GM18867 (cell line): ENCODE measurements around the gene NEU3.
"Not testable (repeated sequence)": the region's sequence is repeated elsewhere in the genome, so short reads cannot be mapped to it uniquely, and the experiment has no call there.

ENCODE experiments used
- ATAC-seq: cut with Tn5 transposase; IDR thresholded peaks from one replicate; pipeline ENCODE4 v1.9.1; 2021; ENCODE audit warnings: mild to moderate bottlenecking, moderate library complexity; ENCODE audit not compliant: unreplicated experiment

The NEU3 gene, protein sequence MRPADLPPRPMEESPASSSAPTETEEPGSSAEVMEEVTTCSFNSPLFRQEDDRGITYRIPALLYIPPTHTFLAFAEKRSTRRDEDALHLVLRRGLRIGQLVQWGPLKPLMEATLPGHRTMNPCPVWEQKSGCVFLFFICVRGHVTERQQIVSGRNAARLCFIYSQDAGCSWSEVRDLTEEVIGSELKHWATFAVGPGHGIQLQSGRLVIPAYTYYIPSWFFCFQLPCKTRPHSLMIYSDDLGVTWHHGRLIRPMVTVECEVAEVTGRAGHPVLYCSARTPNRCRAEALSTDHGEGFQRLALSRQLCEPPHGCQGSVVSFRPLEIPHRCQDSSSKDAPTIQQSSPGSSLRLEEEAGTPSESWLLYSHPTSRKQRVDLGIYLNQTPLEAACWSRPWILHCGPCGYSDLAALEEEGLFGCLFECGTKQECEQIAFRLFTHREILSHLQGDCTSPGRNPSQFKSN

DNA sequence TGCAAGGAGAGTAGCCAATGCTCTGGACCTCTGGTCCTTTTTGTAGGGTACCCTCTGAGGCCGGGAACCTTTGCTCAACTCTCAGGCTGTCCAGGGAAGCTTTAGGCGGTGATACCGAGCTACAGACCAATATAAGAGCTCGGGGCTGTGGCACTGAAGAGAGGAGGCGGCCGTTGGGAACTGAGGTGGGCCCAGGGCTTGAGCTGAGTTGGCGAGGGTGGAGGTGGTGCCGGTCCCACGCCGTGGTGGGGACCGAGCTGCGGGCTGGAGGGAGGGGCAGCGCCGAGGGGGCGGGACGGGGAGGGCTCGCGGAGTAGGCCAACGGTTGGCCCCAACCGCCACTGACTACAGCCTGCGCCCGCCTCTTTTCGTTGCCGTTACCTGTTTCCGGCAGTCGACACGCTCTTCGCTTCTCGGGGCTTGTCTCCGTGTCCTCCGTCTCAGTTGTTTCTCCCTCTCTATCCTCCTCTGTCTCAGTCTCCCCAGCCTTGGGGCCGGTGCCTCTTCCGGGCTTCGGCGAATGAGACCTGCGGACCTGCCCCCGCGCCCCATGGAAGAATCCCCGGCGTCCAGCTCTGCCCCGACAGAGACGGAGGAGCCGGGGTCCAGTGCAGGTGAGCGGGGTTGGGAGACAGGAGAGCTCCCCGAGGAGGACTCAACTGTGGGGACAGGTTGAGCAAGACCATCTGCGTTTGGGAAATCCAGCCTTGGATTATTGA is at the start of gene NEU3:
Gene NEU3, plus strand, starts transcription at position 393 of the 719 bp plus-strand sequence. Its CDS starts 128 bp downstream, at position 521.
- peak; percentile 88 for ATAC-seq

DNA sequence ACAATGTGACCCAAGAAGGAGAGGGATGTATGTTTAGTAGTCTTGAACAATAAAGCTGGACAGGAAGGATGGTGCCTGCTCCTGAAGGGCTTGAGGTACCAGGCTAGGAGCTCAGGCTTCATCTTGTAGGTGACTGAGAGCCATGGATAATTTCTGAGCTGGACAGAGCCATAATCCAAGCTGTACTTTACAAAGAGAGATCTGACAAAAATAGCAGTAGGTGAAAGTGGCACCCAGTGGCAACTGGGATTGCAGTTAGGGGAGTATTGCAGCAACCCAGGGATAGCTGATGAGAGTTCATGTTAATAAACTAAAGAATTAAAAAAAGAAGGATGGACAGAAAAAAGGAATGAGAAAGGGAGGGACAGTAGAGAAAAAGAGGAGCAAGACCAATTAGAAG is 47.2 kb upstream of the NEU3 start:
- no peak for ATAC-seq

DNA sequence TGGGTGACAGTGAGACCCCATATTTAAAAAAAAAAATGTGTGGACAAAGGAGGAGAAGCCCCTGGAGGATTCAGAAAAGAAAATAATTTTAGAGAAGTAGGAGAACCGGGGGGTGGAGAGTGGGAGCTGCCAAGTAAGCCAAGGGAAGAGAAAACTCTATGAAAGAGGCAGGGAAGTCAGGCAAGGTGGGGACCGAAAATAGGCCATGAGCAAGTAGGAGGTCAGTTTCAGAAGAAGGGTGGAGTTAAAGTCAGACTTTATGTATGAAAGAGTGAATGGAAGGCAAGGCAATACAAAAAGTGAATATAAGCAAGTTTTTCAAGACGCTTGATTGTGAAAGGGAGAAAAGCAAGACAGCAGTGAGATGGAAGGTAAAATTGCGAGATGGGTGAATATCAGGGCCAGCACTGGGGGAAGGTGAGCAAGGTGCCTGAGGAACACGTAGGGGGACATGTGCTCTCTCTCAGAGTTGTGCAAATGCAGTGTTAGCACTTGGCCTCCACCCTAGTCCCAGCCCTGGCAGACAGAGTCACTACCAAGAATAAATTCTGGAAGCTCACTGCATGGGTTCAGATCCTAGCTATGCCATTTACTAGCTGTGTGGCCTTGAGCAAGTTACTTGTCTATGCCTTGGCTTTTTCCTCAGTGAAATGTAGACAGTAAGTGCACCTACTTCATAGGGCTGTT is 46.5 kb upstream of the NEU3 start:
- ATAC-seq, result no peak

DNA sequence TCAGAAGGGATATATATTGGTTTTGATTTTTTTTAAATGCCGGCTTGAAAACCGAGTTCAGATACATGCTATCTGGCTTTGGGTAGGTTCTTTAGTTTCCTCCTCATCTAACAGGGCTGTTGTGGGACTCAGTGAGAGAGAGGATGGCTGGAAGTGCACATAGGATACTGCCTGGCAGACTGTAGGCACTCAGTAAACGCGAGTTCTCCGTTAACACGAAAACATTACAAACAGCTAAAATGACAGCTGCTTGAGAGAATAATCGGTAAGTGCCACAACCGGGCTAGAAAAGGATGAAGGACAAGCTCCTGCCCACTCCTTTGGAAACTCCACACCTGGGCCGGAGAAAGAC is 40.2 kb upstream of the NEU3 start:
- peak; percentile 12 for ATAC-seq

DNA sequence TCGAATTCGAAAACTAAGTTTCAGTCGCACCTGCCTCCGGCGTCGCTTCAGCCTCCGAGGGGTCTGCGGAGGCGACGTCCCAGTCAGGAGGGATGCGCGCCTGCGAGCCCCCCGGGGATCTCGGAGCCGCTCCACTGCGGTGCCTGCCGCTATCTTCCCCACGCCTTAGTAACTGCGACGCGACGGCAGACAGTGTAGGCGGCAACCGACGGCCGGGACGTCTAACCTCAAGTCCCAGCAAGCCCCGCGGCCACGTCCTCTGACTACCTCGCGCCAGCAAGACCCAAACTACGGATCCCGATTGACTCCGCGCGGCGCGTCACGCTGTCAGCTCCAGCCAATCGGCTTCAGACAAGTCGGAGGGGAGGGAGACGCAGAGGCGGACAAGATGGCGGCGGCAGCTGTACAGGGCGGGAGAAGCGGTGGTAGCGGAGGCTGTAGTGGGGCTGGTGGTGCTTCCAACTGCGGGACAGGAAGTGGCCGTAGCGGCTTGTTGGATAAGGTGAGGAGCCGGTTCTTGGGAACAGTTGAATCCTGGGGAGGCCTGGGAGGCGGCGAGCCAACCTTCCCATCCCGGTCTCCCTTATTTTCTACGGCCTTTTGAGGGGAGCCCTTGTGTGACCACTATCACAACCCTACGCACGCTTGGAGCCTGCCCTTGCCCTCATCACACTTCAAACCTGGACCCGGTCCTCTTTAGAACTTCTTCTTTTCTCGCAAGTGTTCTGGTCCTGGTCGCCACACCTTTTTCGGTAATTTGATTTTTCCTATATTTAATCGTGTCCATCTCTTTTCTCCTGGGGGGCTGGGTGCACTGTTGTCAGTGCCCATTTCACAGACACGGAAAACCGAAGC is 39.6 kb upstream of the NEU3 start, which contains the start of the genes SPCS2 and XRRA1:
Gene SPCS2, plus strand, starts transcription at position 369 of the 855 bp plus-strand sequence. Its CDS starts 20 bp downstream, at position 389.
Gene XRRA1, minus strand, starts transcription at position 194 of the 855 bp plus-strand sequence. CDS start 8,213 bp downstream, outside the sequence.
- peak; percentile 86 for ATAC-seq

DNA sequence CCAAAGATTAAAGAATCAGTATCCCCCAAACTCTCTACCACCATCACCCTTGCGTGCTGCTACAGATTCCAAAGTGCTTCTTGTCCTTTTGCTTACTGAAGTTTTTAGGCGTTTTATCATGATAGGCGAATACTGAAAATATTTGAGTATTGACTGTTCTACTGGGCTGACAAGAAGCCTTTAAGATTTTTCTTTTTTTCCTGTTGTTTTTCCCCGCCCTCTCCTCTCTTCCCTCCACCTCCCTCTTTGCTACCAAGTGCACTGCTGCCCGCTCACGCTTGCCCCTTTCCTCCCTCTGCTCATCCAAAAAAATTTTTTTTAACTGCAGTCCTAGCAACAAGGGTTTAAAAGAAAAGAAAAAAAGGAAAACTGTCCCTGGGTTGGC is 39.0 kb upstream of the NEU3 start:
- ATAC-seq, result no peak

DNA sequence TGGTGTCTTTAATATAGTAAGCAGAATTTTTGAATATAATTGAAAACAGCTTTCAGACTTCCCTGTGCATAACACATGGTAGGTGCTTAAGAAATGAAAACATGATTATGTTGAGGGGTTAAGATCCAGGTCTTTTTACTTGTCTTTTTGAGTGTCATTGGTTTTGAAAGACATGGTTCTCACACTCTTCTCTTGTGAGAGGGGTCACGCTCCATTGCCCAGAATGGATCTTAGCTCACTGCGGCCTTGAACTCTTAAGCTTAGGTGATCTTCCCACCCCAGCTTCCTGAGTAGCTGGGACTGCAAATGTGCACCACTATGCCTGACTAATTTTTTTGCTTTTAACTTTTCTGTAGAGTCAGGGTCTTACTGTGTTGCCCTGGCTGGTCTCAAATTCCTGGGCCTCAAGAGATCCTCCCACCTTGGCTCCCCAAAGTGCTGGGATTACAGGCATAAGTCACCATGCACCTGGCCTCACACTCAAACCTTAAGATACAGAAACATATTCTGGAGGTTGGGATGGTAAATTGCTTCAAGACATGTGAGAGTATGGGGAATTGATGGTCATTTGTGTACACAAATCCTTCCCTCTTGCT is 38.3 kb upstream of the NEU3 start:
- no peak for ATAC-seq

DNA sequence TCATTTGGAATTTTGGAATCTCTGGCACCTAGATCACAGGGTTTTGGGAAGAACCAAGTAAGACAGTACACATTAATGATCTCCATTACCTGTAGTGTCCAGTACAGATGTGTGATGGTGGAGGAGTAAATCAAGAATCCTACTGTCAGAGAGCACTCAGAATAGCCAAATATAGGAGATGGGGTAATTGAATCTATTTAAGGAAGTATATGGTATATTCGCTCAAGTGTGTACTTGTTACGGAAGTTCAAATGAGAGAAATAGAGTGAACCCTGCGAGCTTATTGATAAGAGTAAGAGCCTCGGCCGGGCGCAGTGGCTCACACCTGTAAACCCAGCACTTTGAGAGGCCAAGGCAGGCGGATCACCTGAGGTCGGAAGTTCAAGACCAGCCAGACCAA is 37.5 kb upstream of the NEU3 start:
- no peak for ATAC-seq

DNA sequence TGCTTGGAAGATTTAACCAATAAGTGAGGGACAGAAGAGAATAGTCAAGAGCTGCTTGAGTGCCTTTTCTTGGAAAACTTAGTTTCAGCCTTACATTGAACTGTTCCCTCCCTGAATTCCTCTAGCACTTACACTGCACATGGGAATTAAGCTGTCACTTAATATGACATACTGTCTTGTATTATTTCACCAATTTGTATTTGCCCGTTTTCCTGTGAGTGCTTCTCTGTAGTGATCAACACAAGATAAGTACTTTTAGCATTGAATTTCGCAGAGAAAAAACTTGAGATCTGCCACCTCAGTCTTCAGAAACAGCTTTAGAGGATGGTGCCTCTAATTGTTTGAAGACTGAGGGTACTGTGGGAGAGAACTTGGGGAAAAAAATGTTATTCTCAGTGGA is 36.0 kb upstream of the NEU3 start:
- no peak for ATAC-seq

DNA sequence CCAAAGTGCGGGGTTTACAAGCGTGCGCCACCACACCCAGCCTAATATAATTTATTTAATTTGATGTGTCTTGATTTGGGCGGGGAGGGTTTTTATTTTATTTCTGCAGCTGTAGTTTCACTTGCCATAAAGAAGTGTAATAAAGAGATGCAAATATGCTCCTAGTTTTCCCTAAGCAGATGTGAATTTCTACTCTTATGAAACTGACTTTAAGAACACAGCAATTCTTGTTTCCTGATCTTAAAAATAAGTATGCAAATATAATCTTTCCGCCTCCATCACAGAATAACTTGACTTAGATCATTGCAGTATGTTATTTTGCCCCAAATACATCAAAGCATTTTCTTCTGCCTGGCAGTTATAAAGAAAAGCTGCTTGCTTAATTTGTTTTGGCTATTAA is 35.3 kb upstream of the NEU3 start:
- ATAC-seq, result no peak

DNA sequence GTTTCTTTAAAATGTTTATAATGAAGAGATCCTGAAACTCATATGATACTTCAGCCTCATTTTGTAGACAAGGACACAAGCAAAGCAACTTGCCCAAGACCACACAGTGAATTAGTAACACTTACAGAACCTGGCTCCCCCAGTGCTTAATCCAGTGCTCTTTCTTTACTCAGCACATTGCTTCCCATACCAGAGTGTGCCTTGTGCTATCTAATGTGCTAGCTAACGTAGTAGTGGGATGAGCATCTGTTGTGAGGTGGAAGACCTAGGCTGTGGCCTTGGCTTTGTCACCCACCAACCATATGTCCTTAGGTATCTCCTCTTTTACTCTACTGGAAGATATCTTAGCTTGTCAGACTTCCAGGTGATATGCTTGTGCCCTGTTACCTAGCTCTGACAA is 34.5 kb upstream of the NEU3 start:
- ATAC-seq, result no peak

DNA sequence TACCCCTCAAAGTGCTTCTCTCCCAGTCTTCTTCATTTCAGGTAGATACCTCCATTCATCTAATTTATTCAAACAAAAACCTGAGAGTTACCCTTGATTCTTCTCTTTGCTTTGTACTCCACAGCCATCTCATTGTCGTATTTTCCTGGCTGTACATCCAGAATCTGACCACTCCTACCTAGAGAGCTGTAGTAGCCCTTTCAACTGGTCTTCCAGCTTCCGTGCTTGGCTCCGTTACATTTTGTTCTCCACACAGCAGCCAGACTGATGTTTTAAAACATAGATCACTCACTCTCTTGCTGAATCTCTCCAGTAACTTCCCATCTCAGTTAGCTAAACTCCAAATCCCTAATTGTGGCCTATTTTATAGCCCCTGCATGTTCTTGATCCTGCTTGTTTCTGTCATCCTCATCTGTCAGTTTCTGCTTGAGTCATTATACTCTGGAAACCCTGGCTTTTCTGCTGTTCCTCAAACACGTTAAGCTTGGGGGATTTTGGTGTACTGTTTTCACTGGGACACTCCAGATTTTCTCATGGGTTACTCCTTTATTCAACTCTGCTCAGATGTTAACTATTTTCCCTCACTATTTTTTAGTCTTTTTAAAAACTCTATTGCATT is 32.2 kb upstream of the NEU3 start:
- no peak for ATAC-seq

DNA sequence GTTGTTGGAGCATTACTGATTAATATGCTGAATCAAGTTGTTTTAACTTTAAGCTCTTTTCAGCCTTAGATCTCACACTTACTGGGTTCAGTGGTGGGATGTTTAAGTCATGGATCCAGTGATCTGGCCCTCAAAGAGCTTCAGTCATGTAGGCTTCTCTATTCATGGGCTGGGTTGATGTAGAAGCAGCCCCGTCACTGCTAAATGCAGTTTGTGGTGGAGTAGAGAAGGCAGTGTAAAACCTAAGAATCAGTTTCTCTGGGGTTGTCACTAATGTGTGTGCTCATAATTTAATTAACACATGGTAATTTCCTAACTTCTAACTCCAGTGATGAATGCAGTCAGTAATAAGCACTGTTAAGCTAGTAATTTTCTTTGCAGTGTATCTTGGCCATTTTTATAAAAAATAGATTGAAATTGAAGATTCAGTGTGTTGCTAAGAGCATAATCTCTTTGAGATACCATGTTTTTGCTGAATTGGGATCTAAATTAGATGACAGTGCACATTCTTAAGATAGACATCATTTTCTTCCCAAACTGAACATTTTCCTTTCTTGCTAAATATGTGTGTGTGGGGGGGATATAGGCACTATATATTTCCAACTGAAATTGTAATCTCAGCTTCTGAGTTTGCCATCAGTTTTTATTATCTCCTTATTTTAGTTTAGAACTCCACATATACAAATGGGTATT is 30.6 kb upstream of the NEU3 start:
- ATAC-seq, result no peak

DNA sequence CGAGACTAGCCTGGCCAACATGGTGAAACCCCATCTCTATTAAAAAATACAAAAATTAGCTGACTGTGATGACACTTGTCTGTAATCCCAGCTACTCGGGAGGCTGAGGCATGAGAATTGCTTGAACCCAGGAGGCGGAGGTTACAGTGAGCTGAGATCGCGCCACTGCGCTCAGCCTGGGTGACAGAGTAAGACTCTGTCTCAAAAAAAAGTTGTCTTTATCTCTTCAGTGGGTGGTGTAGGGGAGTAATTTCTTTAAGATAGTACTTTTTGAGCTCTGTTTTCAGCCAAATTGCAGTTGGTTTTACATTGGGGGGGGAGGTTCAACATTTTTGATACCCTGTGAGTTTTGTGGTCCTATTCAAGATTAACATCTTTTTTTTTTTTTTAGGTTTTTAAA is 28.6 kb upstream of the NEU3 start:
- not testable (repeated sequence) for ATAC-seq

DNA sequence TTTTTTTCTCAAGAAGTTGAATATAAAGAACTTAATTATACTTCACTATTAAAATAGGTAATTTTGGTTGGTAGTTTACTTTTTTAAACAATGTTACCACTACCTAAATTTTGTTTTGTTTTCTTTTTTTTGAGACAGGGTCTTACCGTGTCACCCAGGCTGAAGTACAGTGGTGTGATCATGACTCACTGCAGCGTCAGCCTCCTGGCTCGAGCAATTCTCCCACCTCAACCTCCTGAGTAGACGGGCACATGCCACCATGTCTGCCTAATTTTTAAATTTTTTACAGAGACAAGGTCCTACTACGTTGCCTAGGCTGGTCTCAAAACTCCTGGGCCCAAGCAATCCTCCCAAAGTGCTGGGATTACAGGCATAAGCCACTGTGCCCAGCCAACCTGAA is 22.1 kb upstream of the NEU3 start:
- ATAC-seq, result no peak

DNA sequence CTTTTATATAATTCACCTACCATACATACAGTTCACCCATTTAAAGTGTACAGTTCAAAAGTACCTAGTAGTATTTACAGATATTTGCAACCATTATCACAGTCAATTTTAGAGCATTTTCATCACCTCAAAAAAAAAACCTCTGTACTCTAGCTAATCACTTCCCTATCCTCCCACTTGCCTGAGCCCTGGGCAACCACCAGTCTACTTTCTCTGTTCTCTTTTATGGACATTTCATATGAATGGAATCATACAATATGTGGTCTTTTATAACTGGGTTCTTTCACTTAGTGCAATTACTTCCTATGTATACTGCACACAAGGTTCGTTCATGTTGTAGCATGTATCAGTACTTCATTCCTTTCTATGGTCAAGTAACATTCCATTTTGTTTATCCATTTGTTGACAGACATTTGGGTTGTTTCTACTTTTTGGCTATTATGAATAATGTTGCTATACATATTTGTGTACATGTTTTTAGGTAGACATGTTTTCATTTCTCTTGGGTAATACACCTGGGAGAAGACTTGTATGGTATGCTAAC is 17.8 kb upstream of the NEU3 start:
- no peak for ATAC-seq

DNA sequence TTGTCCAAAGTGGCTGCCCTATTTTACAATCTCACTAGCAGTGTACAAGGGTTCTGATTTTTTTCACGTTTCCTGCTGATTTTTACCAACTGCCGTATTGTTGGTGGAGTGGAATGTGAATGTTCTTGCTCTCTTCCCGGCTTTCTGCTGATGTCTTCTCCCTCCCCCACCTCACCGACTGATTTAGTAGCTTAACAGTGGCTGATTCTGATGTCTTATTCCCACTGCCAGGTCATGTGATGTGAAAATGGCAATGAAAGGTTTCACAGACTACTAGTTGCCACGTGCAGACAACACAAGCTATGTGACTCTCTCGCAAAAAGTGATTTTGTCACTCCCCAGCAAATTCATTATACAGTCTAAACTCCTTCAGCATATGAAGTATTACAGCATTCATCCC is 17.3 kb upstream of the NEU3 start:
- ATAC-seq, result no peak

DNA sequence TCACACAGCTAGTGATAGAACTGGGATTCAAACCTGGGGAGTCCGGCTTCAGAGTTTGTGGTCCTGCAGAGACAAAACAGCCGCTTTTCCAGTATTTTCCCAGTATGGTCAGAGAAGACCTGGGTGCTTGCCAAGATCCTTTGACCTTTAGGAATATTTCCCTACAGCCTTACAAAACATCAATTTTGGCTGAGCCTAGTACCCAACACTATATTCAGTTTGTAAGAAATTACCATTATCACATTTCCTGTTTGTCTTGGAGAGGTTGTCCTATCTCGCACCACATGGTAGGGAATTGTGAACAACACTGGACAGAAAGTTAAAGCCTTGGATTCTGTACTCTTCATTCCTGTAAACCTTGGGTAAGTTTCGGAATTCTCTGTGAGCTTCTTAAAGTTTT is 10.7 kb upstream of the NEU3 start:
- ATAC-seq, result no peak

DNA sequence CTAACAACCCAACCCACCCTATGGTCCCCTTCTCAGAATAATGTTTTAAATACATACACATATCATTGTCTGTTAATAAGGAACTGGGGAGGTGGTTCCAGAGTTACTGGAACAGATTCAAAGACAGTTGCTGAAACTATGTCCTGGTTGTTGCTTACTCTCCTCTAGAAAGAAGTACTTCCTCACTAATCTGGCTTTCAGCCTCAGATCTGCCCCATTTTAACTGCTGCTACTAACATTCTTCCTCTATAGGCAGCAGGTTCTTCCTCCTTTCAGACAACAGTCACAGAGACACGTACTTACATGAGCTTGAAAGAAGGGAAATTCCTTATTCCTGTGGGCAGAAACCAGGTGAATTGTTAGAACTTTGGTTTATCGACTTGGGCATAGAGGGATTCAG is 8.1 kb upstream of the NEU3 start:
- ATAC-seq, result no peak
